ENCODE data around the gene SURF1. TPM values are rescaled to one million over a fixed set of nuclear protein-coding genes. Genes with fewer than 3 reads are reported as not detected.
A peak's percentile ranks its signal among the peaks of the same experiment; 100 is the strongest.

The SURF1 gene
- total RNA-seq, 1 experiment from 2014 or later = 57.5 TPM

DNA sequence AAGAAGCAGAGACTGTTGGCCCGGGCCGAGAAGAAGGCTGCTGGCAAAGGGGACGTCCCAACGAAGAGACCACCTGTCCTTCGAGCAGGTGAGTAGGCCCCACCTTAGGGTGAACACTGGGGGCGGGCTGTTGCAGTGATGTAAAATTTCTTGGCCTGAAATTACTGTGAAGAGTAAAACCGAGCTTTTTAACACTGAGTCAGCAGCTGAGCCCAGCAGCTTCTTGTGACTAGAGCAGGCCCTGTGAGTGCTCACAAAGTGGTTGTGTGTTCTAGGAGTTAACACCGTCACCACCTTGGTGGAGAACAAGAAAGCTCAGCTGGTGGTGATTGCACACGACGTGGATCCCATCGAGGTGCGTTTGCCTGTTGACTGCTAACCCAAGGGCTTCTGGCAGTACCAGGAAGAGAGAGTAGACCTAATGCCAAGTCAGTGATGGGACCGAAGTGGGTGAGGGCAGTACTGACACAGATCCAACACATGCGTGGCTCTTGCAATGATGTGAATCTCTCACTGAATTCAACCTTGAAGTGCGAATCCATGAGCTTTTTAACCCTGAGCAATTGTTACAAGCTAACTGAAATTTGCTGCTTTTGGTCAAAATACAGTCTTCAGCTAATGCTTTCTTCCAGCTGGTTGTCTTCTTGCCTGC is 6.2 kb downstream of the SURF1 start:
- Mint-ChIP-seq H3K4me3 (ENCODE audit: unreplicated experiment) (peak overlapping the region; percentile 90), H3K4me1 (ENCODE audit: low read depth, unreplicated experiment) (peaks cover 13% of the 10 kb centered on the region), H3K27ac (ENCODE audit: unreplicated experiment) (no peak overlapping the region), H3K36me3 (ENCODE audit: insufficient read depth, unreplicated experiment) (peaks cover 89% of the 10 kb centered on the region), H3K27me3 (ENCODE audit: insufficient read depth, unreplicated experiment) (no peaks in the 10 kb centered on the region), H3K9me3 (ENCODE audit: unreplicated experiment) (no peaks in the 10 kb centered on the region)
- ChIA-PET CTCF (interaction anchor here (0.5 kb wide), 1 partner anchor 110 kb away, joined by 4 read pairs; the partner anchor contains the start of gene CACFD1), POLR2A (no interaction called here)
- H3K27me3 ChIP-seq (replicated peaks; ENCODE audit: control insufficient read depth, insufficient read depth, low read length) = no peaks in the 10 kb centered on the region
- H3K9me3 ChIP-seq = no peaks in the 10 kb centered on the region
- no peak for DNase-seq
- peaks cover 12% of the 10 kb centered on the region for H3K4me1 ChIP-seq
- H3K36me3 ChIP-seq (ENCODE audit: control insufficient read depth, insufficient read depth, low read length) = peaks cover 20% of the 10 kb centered on the region
- BruUV-seq (replicated peaks) = no TSS peak
- intact Hi-C loops (cut with micrococcal nuclease; ENCODE audit: unreplicated experiment) = no loop called here
- TF ChIP-seq, protein P1, sequence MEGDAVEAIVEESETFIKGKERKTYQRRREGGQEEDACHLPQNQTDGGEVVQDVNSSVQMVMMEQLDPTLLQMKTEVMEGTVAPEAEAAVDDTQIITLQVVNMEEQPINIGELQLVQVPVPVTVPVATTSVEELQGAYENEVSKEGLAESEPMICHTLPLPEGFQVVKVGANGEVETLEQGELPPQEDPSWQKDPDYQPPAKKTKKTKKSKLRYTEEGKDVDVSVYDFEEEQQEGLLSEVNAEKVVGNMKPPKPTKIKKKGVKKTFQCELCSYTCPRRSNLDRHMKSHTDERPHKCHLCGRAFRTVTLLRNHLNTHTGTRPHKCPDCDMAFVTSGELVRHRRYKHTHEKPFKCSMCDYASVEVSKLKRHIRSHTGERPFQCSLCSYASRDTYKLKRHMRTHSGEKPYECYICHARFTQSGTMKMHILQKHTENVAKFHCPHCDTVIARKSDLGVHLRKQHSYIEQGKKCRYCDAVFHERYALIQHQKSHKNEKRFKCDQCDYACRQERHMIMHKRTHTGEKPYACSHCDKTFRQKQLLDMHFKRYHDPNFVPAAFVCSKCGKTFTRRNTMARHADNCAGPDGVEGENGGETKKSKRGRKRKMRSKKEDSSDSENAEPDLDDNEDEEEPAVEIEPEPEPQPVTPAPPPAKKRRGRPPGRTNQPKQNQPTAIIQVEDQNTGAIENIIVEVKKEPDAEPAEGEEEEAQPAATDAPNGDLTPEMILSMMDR (IDR thresholded peaks at IDR 0.05; ENCODE audit: insufficient read depth in 1 of 2, low read depth in 1 of 2, low read length in 1 of 2, severe bottlenecking in 1 of 2, unreplicated experiment in 1 of 2) = no peak
- H3K4me3 ChIP-seq (ENCODE audit: low read depth, low read length) = no peak overlapping the region

DNA sequence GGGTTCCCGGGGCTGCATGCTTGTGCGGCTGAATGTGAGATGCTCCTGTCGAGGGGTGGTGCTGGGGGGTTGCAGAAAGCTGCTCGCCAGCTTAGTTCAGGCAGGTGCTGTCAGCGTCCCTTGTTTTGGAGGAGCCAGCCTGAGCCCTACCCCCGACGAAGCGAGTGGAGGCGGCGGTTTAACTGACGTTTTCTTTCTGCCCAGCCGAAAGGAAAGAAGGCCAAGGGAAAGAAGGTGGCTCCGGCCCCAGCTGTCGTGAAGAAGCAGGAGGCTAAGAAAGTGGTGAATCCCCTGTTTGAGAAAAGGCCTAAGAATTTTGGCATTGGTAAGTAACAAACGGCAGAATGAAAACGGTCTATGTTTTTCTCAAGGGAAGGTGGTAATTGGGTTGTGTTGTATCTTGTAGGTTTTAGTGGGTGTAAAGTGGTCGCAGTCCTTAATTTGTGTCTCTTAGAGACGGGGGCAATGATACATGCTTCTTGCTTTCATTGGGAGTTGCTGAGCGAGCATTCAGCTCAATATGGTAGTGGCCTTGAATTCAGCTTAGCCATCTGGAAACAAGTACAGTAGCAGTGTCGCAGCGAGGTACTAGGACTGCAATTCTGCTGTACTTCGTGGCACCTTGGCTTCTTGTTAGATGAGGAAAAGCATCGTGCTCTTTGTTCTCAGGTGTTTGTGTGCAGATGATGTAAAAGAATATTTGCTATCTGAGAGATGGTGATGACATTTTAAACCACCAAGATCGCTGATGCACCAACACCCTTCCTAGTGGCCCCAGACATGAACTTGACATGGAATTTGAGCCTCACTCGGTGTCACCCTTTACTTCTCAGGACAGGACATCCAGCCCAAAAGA is 7.3 kb downstream of the SURF1 start:
- H3K4me1 Mint-ChIP-seq (ENCODE audit: low read depth, unreplicated experiment) = peaks cover 13% of the 10 kb centered on the region
- no peaks in the 10 kb centered on the region for H3K9me3 Mint-ChIP-seq (ENCODE audit: unreplicated experiment)
- peaks cover 20% of the 10 kb centered on the region for H3K36me3 ChIP-seq (ENCODE audit: control insufficient read depth, insufficient read depth, low read length)
- no peak for DNase-seq
- peaks cover 10% of the 10 kb centered on the region for H3K4me1 ChIP-seq
- BruUV-seq (replicated peaks) = TSS peak; percentile 68
- TF ChIP-seq, protein P1 (IDR thresholded peaks at IDR 0.05; ENCODE audit: insufficient read depth in 1 of 2, low read depth in 1 of 2, low read length in 1 of 2, severe bottlenecking in 1 of 2, unreplicated experiment in 1 of 2) = no peak
- intact Hi-C loops (cut with micrococcal nuclease; ENCODE audit: unreplicated experiment) = no loop called here
- ChIA-PET CTCF (interaction anchor here (0.8 to 1.1 kb wide), 5 partner anchors 8 to 163 kb away, joined by 3 to 9 read pairs (median 7); partner anchors contain the start of genes CACFD1, SLC2A6, SURF1 and SURF2), POLR2A (interaction anchor here (1.2 to 1.7 kb wide), 4 partner anchors 8 to 161 kb away, joined by 6 to 19 read pairs (median 14); partner anchors contain the start of genes CACFD1, SURF1 and SURF2)
- H3K9me3 ChIP-seq = no peaks in the 10 kb centered on the region
- H3K27me3 Mint-ChIP-seq (ENCODE audit: insufficient read depth, unreplicated experiment) = no peaks in the 10 kb centered on the region
- peak overlapping the region; percentile 90 for H3K4me3 Mint-ChIP-seq (ENCODE audit: unreplicated experiment)
- no peaks in the 10 kb centered on the region for H3K27me3 ChIP-seq (replicated peaks; ENCODE audit: control insufficient read depth, insufficient read depth, low read length)
- H3K36me3 Mint-ChIP-seq (ENCODE audit: insufficient read depth, unreplicated experiment) = peaks cover 83% of the 10 kb centered on the region
- H3K27ac Mint-ChIP-seq (ENCODE audit: unreplicated experiment) = peak overlapping the region; percentile 98
- H3K4me3 ChIP-seq (ENCODE audit: low read depth, low read length) = peak overlapping the region; percentile 85

All from Caco-2 (cell line).